Naive thymus-derived CD4-positive, alpha-beta T cell (primary cell): ENCODE results near the gene LUC7L3. TPM values are rescaled to one million over a fixed set of nuclear protein-coding genes. Genes with fewer than 3 reads are reported as not detected.
A peak's percentile ranks its signal among the peaks of the same experiment; 100 is the strongest.

Source experiments
- ATAC-seq: fragments of 150-1000 bp; cut with Tn5 transposase; 2 replicates; pipeline ENCODE4 v1.10.0; 2021; ENCODE audit warnings: mild to moderate bottlenecking, moderate library complexity
- CTCF ChIA-PET: fragments of 350-600 bp; sonication (Branson Sonifier 250); formaldehyde crosslinking; loops from one replicate; lab custom pipeline; 2021; ENCODE audit warnings: antibody characterized with exemption; lab: Charles Lee
- POLR2A ChIA-PET: fragments of 350-600 bp; sonication (Branson Sonifier 250); formaldehyde crosslinking; loops from one replicate; lab custom pipeline; 2021; ENCODE audit warnings: antibody characterized with exemption, inconsistent platforms; lab: Charles Lee
- DNase-seq, 9 donors: peaks; one replicate each; pipeline versions ENCODE4 v3.0.0 to v3.0.0-alpha.2; 2020 to 2022; ENCODE audit warnings: mixed read lengths in 1 of 9
- H3K27ac ChIP-seq: one replicate; pipeline ENCODE4 v1.7.0; 2013; ENCODE audit warnings: mild to moderate bottlenecking, low read depth, low read length, moderate library complexity
- H3K27me3 ChIP-seq, 2 donors: one replicate each; pipeline ENCODE4 v1.7.0; 2013; ENCODE audit warnings: low read length in 2 of 2, mild to moderate bottlenecking in 2 of 2, moderate library complexity in 2 of 2; ENCODE audit not compliant: control insufficient read depth in 2 of 2, insufficient read depth in 2 of 2
- H3K36me3 ChIP-seq, 3 experiments: 1 replicate in 2 of 3; 2 replicates in 1 of 3; pipeline ENCODE4 v1.7.0; 2013; ENCODE audit warnings: low read length in 3 of 3, mild to moderate bottlenecking in 3 of 3, moderate library complexity in 1 of 3; ENCODE audit not compliant: insufficient read depth in 3 of 3, control insufficient read depth in 2 of 3
- H3K4me1 ChIP-seq, 2 donors: one replicate each; pipeline ENCODE4 v1.7.0; 2013; ENCODE audit warnings: low read length in 2 of 2, mild to moderate bottlenecking in 2 of 2, moderate library complexity in 1 of 2; ENCODE audit not compliant: control insufficient read depth in 2 of 2, insufficient read depth in 2 of 2
- H3K4me3 ChIP-seq: 2 replicates; pipeline ENCODE4 v1.7.0; 2013; ENCODE audit warnings: mild to moderate bottlenecking, low read length
- H3K9me3 ChIP-seq, 3 experiments: 1 replicate in 2 of 3; 2 replicates in 1 of 3; pipeline ENCODE4 v1.7.0; 2013; ENCODE audit warnings: low read length in 3 of 3; ENCODE audit not compliant: control insufficient read depth in 2 of 3
- H3K27ac Mint-ChIP-seq, 9 donors: one replicate each; pipeline ENCODE4 v1.8.0; 2020 to 2022; ENCODE audit warnings: mixed read lengths in 9 of 9, mild to moderate bottlenecking in 8 of 9, moderate library complexity in 5 of 9, inconsistent platforms in 2 of 9
- H3K27me3 Mint-ChIP-seq, 5 donors: one replicate each; pipeline ENCODE4 v1.8.0; 2021 to 2022; ENCODE audit warnings: mixed read lengths in 5 of 5, mild to moderate bottlenecking in 1 of 5
- H3K36me3 Mint-ChIP-seq, 5 donors: one replicate each; pipeline ENCODE4 v1.8.0; 2020 to 2022; ENCODE audit warnings: mixed read lengths in 5 of 5, mild to moderate bottlenecking in 3 of 5, inconsistent platforms in 1 of 5
- H3K4me1 Mint-ChIP-seq, 7 donors: one replicate each; pipeline ENCODE4 v1.8.0; 2020 to 2022; ENCODE audit warnings: mixed read lengths in 7 of 7, mild to moderate bottlenecking in 3 of 7, inconsistent platforms in 1 of 7
- H3K4me3 Mint-ChIP-seq, 10 donors: one replicate each; pipeline ENCODE4 v1.8.0; 2020 to 2022; ENCODE audit warnings: mild to moderate bottlenecking in 10 of 10, mixed read lengths in 10 of 10, moderate library complexity in 6 of 10, inconsistent platforms in 2 of 10
- H3K9me3 Mint-ChIP-seq, 11 donors: one replicate each; pipeline ENCODE4 v1.8.0; 2020 to 2022; ENCODE audit warnings: mixed read lengths in 11 of 11, mild to moderate bottlenecking in 4 of 11, inconsistent platforms in 1 of 11, moderate library complexity in 1 of 11
- intact Hi-C, 2 donors: fragments of 100-400 bp; cut with micrococcal nuclease; formaldehyde crosslinking; loops; one replicate each; pipeline ENCODE4 v1.15.1; 2023
- polyA plus RNA-seq, 2 donors: library from polyadenylated mRNA; unstranded; fragments of 300-500 nt; fragmentation: Illumina TruSeq; gene quantifications; one replicate each; pipeline ENCODE4 v1.2.3, GENCODE V29; 2021
- total RNA-seq, 6 experiments: library from RNA in 5 of 6; stranded (reverse) in 5 of 6; gene quantifications; 1 replicate in 5 of 6; 2 replicates in 1 of 6; pipeline ENCODE4 v1.2.3 and lab custom pipeline; 2021 to 2026

The LUC7L3 gene
- total and polyA plus RNA-seq, 7 experiments from 2014 or later = 41.8 to 331 (median 145) TPM

GRCh38 chr17:50763716-50764475 is 44.5 kb downstream of the LUC7L3 start:
- peaks cover 2 to 24% (median 18%) of the 10 kb centered on the region in 7 donors for H3K4me1 Mint-ChIP-seq
- Histone ChIP-seq H3K4me3 (no peak overlapping the region), H3K27ac (no peak overlapping the region), H3K27me3 (no peaks in the 10 kb centered on the region), H3K9me3 (no peaks in the 10 kb centered on the region), H3K36me3 (no peaks in the 10 kb centered on the region), H3K4me1 (peaks cover 0 to 10% of the 10 kb centered on the region in 2 donors)
- peaks cover 0 to 1% (median 0%) of the 10 kb centered on the region in 11 donors for H3K9me3 Mint-ChIP-seq
- H3K36me3 Mint-ChIP-seq = no peaks in the 10 kb centered on the region
- ATAC-seq (no peak), DNase-seq (no peak)
- intact Hi-C loops = no loop called here
- POLR2A ChIA-PET = no interaction called here
- peak overlapping the region in 1 of 9 donors; percentile 47 for H3K27ac Mint-ChIP-seq
- H3K4me3 Mint-ChIP-seq = peak overlapping the region in 8 of 10 donors; percentile 1 to 92 (median 83)
- CTCF ChIA-PET = interaction anchor here (0.7 to 1.2 kb wide), 4 partner anchors 9 to 89 kb away, joined by 3 to 4 read pairs (median 3); no protein-coding TSS in a partner anchor
- H3K27me3 Mint-ChIP-seq = peaks cover 0 to 25% (median 0%) of the 10 kb centered on the region in 5 donors

GRCh38 chr17:50764734-50765149 is 45.3 kb downstream of the LUC7L3 start:
- Mint-ChIP-seq H3K27me3 (peaks cover 0 to 24% (median 0%) of the 10 kb centered on the region in 5 donors), H3K36me3 (no peaks in the 10 kb centered on the region), H3K4me1 (peaks cover 2 to 24% (median 16%) of the 10 kb centered on the region in 7 donors), H3K27ac (no peak overlapping the region), H3K4me3 (no peak overlapping the region), H3K9me3 (peaks cover 0 to 1% (median 0%) of the 10 kb centered on the region in 11 donors)
- peaks cover 0 to 10% of the 10 kb centered on the region in 2 donors for H3K4me1 ChIP-seq
- ChIA-PET CTCF (interaction anchor here (0.6 kb wide), 1 partner anchor 21 kb away, joined by 3 read pairs; no protein-coding TSS in a partner anchor), POLR2A (interaction anchor here (1.0 kb wide), 1 partner anchor 197 kb away, joined by 3 read pairs; no protein-coding TSS in a partner anchor)
- DNase-seq = no peak
- H3K36me3 ChIP-seq = no peaks in the 10 kb centered on the region
- H3K27ac ChIP-seq = no peak overlapping the region
- ATAC-seq = no peak
- intact Hi-C loops = no loop called here
- no peaks in the 10 kb centered on the region for H3K9me3 ChIP-seq
- no peak overlapping the region for H3K4me3 ChIP-seq
- no peaks in the 10 kb centered on the region for H3K27me3 ChIP-seq

GRCh38 chr17:50765454-50766221 is 46.2 kb downstream of the LUC7L3 start:
- H3K4me3 ChIP-seq = no peak overlapping the region
- POLR2A ChIA-PET = interaction anchor here (1.0 kb wide), 1 partner anchor 196 kb away, joined by 3 read pairs; no protein-coding TSS in a partner anchor
- H3K27me3 Mint-ChIP-seq = peaks cover 0 to 32% (median 0%) of the 10 kb centered on the region in 5 donors
- DNase-seq = no peak
- peaks cover 2 to 24% (median 16%) of the 10 kb centered on the region in 7 donors for H3K4me1 Mint-ChIP-seq
- H3K4me3 Mint-ChIP-seq = no peak overlapping the region
- CTCF ChIA-PET = interaction anchor here (0.6 kb wide), 1 partner anchor 20 kb away, joined by 3 read pairs; no protein-coding TSS in a partner anchor
- ATAC-seq = peak; percentile 59
- intact Hi-C loops = no loop called here
- peaks cover 0 to 1% (median 0%) of the 10 kb centered on the region in 11 donors for H3K9me3 Mint-ChIP-seq
- no peaks in the 10 kb centered on the region for H3K36me3 Mint-ChIP-seq
- H3K36me3 ChIP-seq = no peaks in the 10 kb centered on the region
- no peaks in the 10 kb centered on the region for H3K27me3 ChIP-seq
- H3K9me3 ChIP-seq = no peaks in the 10 kb centered on the region
- no peak overlapping the region for H3K27ac ChIP-seq
- peaks cover 0 to 10% of the 10 kb centered on the region in 2 donors for H3K4me1 ChIP-seq
- H3K27ac Mint-ChIP-seq = peak overlapping the region in 1 of 9 donors; percentile 30

GRCh38 chr17:50766222-50767023 is 47.0 kb downstream of the LUC7L3 start:
- intact Hi-C loops = no loop called here
- Mint-ChIP-seq H3K9me3 (peaks cover 0 to 1% (median 0%) of the 10 kb centered on the region in 11 donors), H3K27me3 (peaks cover 0 to 32% (median 0%) of the 10 kb centered on the region in 5 donors), H3K27ac (peak overlapping the region in 1 of 9 donors; percentile 30), H3K4me3 (no peak overlapping the region), H3K4me1 (peaks cover 2 to 24% (median 16%) of the 10 kb centered on the region in 7 donors), H3K36me3 (no peaks in the 10 kb centered on the region)
- POLR2A ChIA-PET = no interaction called here
- DNase-seq = no peak
- ATAC-seq = no peak
- H3K9me3 ChIP-seq = no peaks in the 10 kb centered on the region
- CTCF ChIA-PET = no interaction called here
- no peaks in the 10 kb centered on the region for H3K27me3 ChIP-seq
- no peaks in the 10 kb centered on the region for H3K36me3 ChIP-seq
- no peak overlapping the region for H3K27ac ChIP-seq
- peaks cover 0 to 10% of the 10 kb centered on the region in 2 donors for H3K4me1 ChIP-seq
- no peak overlapping the region for H3K4me3 ChIP-seq

- CTCF ChIA-PET = interaction anchor here (1.5 kb wide), 1 partner anchor 16 kb away, joined by 3 read pairs; no protein-coding TSS in a partner anchor
Observed at GRCh38 chr17:50767030-50767429, 47.6 kb downstream of the LUC7L3 start.

More at GRCh38 chr17:50767030-50767429, 47.6 kb downstream of the LUC7L3 start:
- H3K27me3 Mint-ChIP-seq = peaks cover 0 to 33% (median 0%) of the 10 kb centered on the region in 5 donors
- peak overlapping the region in 1 of 9 donors; percentile 41 for H3K27ac Mint-ChIP-seq
- ATAC-seq (no peak), DNase-seq (no peak)
- H3K9me3 Mint-ChIP-seq = peaks cover 0 to 1% (median 0%) of the 10 kb centered on the region in 11 donors
- Histone ChIP-seq H3K27ac (no peak overlapping the region), H3K4me1 (peaks cover 0 to 10% of the 10 kb centered on the region in 2 donors), H3K9me3 (no peaks in the 10 kb centered on the region), H3K36me3 (no peaks in the 10 kb centered on the region), H3K27me3 (no peaks in the 10 kb centered on the region), H3K4me3 (no peak overlapping the region)
- H3K4me3 Mint-ChIP-seq = peak overlapping the region in 1 of 10 donors; percentile 29
- intact Hi-C loops = no loop called here
- POLR2A ChIA-PET = no interaction called here
- peaks cover 2 to 24% (median 17%) of the 10 kb centered on the region in 7 donors for H3K4me1 Mint-ChIP-seq
- no peaks in the 10 kb centered on the region for H3K36me3 Mint-ChIP-seq
